Neural progenitor cell (in vitro differentiated cells): ENCODE data around the gene PRDM16.

Experiments
- EZH2 ChIP-seq: fragments of 200-600 bp; sonication (generic); IDR thresholded peaks from 2 replicates; pipeline ENCODE4 v1.6.1; 2017; ENCODE audit warnings: antibody characterized with exemption, mild to moderate bottlenecking, moderate library complexity
- EZH2phosphoT487 ChIP-seq: fragments of 200-600 bp; sonication (generic); IDR thresholded peaks from 2 replicates; pipeline ENCODE4 v1.6.1; 2017; ENCODE audit warnings: antibody characterized with exemption
- TF ChIP-seq, protein P1 (sequence below): fragments of 200-600 bp; sonication (generic); IDR thresholded peaks from 2 replicates; pipeline ENCODE4 v1.5.1; 2017; ENCODE audit warnings: antibody characterized with exemption, mild to moderate bottlenecking

DNA sequence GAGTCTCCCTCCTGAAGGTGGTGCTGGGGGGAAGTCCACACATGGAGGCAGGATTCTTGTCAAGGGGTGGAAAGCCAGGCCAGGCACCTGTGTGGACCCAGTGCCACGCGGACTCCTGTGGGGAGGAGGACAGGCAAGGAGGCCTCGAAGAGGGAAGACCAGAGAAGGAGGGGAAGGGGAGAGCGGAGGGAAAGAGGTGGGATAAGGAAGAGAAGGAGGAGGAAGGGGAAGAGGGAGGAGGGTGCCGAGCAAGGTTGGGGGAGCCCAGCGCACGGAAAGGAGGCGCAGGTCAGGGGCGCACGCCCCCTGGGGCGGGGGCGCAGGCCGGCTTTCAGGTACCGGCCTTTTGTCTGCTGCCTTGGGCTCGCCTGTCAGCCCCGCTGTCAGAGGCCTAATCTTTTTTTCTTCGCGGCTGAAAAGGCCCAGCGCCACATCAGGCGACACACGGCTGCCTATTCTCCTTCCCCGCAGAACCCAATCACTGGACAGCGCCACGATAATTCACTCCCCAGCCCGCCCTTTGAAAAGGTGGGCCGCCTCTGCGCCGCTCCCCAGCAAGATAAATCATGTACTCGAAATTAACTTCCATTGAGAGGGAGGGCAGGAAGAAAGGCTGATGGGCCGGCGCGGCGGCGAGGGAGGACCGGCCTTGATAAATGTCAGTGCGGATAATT lies 42.5 kb downstream of the PRDM16 start:
- no peak for TF ChIP-seq EZH2
- TF ChIP-seq, protein P1, sequence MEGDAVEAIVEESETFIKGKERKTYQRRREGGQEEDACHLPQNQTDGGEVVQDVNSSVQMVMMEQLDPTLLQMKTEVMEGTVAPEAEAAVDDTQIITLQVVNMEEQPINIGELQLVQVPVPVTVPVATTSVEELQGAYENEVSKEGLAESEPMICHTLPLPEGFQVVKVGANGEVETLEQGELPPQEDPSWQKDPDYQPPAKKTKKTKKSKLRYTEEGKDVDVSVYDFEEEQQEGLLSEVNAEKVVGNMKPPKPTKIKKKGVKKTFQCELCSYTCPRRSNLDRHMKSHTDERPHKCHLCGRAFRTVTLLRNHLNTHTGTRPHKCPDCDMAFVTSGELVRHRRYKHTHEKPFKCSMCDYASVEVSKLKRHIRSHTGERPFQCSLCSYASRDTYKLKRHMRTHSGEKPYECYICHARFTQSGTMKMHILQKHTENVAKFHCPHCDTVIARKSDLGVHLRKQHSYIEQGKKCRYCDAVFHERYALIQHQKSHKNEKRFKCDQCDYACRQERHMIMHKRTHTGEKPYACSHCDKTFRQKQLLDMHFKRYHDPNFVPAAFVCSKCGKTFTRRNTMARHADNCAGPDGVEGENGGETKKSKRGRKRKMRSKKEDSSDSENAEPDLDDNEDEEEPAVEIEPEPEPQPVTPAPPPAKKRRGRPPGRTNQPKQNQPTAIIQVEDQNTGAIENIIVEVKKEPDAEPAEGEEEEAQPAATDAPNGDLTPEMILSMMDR, result no peak
- no peak for TF ChIP-seq EZH2phosphoT487
